ENCODE measurements around the gene MUC2.

The MUC2 gene

DNA sequence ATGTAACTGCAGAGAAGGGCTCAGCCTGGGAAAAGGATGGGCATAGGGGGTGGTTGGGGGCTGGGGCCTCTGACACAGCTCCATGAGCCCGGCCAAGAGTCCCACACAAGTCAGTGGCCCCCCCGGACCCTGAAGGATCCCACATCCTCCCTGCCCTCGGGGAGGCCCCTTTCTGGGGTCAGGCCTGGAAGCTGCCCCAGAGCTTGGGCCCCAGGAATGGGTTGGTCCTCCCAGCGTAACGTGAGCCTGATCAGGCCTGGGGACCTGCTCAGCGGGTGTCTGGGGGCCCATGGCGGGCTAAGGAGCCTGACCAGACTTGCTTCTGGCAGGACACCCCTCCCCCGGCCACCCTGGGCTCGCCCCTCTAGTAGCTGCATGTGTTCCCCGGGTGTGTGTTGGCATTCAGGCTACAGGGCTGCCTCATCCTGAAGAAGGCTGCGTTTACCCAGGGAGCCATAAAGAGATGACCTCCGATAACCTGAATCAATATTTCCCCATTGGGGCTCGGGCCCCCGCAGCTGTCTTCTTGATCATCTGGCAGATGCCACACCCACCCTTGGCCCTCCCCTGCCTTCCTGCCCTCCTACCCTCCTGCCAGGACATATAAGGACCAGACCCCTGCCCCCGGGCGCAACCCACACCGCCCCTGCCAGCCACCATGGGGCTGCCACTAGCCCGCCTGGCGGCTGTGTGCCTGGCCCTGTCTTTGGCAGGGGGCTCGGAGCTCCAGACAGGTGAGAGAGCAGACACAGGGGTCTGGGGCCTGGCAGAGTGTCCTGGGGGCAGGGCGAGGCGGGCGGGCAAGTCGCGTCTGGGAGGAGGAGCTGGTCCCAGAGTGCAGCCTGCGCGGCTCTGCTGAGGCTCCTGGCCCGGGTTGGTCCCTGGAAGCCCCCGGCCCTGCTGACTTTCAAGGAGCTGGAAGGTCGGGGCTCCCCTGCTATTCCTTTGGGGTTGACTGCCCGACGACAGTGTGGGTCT is at the start of gene MUC2:
TSS of gene MUC2 (plus strand) at position 631 of the 978 bp plus-strand sequence.
- no peak for DNase-seq

GRCh38 chr11:1025410-1026162 is 49.1 kb upstream of the MUC2 start:
- no peak for DNase-seq

- no peak for DNase-seq
Observed at GRCh38 chr11:1026163-1026450, 48.6 kb upstream of the MUC2 start.

DNA sequence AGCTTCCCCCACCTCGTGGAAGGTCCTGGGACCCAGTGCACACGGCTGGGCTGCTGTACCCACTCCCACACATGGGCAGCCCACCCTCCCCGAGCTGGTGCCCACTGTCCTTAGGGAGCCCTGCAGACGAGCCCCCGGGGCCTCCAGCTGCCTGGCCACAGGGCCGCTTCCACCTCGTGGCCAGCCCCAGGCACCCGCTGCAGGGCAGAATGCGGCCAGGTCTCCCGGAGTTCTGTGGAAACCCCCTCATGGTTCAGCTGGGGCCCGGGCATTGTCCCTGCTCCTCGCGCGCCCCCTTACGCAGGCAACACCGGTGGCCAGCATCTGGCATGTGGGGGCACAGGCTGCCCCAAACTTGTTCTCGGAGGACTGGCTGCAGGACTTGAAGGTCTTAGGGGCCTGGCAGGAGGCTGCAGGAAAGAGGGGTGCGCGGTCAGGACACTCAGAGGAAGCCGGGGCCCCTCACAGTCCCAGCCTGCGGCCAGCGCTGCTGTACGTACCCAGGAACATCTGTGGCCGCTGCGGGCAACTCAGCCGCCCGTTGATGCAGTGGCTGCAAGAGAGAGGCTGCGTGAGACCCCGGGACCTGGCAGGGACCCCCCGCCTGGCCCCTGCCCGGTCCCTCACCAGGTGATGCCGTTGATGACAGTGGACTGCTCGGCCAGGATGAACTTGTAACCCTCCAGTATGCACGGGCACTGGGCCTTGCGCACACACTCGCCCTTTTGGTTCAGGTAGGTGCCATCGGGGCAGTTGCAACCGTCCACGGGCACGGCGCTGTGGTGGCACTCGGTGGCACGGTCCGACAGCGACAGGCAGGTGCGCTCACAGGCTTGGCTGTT is 47.8 kb upstream of the MUC2 start:
- DNase-seq = no peak

DNA sequence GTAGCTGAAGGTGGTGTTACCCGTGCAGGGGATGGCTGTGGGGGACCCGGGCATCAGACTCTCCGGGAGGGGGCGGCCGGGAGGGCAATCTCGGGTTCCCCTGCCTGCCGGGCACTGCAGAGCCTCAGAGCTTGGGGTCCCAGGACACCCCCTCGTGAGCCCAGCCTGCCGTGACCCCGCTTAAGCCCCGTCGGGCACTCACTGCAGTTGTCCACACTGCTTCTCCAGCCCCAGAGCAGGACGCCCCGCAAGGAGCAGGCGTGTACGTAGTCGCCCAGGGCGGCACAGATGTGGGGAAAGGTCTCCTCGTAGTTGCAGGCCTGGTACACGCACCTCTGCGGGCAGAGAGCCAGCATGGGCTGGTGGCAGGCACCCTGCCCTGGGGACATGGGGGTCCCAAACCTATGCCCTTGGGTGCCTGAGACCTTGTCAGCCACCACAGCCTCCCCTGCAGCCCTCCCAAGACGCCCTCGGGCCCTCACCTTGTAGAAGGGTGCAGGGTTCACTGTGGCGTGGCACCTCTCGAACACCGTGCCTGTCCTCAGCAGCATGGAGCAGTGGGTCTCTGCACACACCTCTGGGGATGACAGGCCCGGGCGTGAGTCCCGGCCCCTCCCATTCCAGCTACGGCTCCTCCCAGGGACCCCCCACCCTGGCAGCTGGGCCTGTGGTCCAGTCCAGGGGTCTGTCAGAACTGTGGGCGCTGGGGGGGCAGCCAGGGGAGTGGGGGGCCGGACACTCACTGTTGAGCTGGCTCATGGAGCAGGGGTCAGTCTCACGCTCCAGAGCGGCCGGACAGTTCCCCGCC is 47.0 kb upstream of the MUC2 start:
- DNase-seq = no peak

DNA sequence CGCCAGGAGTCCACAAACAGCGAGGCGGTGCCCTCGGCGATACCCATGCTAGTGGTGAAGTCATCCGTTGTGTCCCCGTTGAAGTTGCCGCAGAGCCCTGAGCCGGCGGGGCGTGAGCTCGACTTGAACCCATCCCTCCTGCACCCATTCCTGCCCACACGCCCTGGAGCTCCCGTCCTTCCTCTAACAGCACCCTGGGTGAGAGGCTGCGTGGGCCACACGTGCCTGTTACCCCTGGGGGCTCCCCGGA is 46.5 kb upstream of the MUC2 start:
- no peak for DNase-seq

- DNase-seq = no peak
Observed at GRCh38 chr11:1028616-1029015, 46.1 kb upstream of the MUC2 start.

DNA sequence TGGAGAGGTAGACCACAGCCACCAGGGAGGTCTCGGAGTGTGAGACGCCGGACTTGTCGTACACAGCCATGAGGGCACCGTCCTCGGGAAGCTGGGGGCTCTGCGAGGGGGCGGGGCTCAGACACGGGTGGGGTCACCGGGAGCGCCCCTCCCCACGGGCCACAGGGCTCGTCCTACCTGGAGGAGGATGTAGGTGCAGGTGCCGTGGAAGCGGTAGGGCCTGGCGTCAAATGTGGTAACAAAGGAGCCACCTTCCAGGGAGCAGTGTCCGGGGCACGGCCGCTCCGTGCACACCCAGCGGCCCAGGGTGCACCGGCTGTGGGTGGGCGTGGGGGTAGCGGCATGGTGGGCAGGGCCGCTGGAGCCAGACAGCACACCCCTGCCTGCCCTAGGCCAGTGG is 45.6 kb upstream of the MUC2 start:
- no peak for DNase-seq

DNA sequence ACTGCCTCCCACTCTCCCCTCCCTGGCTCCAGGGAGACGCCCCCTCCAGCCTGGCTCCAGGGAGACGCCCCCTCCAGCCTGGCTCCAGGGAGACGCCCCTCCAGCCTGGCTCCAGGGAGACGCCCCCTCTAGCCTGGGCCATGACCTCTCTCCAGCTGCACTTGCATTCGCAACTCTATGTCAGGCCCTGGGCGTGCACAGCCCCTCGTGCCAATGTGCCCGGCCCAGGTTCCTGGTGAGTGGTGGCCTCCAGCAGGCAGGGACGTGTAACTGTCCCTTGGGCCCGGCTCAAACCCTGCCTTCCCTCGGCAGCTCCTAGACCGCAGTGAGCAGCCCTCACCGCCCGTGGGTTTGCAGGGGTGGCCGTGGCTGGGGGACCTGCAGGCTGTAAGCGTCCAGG is 45.0 kb upstream of the MUC2 start:
- DNase-seq = no peak

DNA sequence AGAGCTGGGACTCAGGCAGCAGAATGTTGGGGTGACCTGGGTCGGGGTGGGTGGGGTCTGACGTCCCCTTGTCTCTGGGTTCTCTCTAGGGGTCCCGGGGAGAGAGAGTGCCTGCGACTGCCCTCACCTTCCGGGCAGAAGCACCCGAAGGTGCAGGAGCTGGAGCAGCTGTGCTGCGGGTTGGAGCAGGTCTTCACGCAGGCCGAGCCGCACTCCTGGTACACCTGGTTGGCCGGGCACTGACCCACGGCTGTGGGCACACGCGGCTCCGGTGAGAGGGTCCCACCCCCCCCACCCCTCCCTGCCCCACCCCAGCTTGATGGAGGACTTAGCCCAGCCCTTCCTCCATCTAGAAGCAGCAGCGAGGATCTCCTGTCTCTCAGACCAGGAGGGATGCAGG is 44.6 kb upstream of the MUC2 start:
- no peak for DNase-seq

DNA sequence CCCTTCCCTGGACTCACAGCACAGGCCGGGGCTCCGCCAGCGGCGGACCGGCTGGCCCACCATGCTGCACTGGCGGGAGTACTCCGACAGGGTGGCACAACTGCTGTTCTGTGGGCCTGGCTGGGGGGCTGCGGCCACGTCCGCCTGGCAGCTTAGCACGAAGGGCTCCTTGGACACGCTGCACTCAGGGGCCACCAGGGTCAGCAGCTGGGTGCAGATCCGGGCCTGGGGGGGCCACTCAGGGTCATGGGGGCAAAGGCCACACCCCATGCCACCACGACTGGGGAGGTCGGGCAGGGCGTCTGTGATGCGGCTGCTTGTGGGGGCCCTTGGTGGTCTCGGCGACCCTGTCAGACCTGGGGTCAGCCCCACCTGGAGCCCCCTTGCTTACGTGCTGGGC is 44.1 kb upstream of the MUC2 start:
- no peak for DNase-seq

- DNase-seq = no peak
Observed at GRCh38 chr11:1031121-1031899, 43.4 kb upstream of the MUC2 start.

GRCh38 chr11:1032310-1032891 is 42.3 kb upstream of the MUC2 start:
- no peak for DNase-seq

GRCh38 chr11:1033016-1033798 is 41.5 kb upstream of the MUC2 start:
- DNase-seq = no peak

DNA sequence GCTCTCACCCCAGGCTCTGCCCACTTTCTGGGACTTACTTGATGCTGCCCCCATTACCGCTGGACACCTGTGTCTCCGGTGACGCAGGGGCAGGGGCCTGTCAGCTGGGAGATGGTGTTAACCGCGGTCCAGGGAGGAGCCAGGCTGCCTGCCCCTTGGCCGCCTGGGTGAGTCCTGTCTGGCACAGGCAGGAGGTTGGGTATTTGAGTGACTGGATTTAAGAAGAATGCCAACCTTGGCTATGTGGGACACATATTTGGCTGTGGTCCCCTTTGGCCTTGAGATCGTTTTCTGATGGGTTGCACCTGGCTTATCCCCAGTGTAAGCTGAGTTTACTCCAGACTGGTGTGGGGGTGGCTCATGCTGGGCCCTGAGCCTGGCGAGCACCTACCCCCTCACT is 40.7 kb upstream of the MUC2 start:
- DNase-seq = no peak

DNA sequence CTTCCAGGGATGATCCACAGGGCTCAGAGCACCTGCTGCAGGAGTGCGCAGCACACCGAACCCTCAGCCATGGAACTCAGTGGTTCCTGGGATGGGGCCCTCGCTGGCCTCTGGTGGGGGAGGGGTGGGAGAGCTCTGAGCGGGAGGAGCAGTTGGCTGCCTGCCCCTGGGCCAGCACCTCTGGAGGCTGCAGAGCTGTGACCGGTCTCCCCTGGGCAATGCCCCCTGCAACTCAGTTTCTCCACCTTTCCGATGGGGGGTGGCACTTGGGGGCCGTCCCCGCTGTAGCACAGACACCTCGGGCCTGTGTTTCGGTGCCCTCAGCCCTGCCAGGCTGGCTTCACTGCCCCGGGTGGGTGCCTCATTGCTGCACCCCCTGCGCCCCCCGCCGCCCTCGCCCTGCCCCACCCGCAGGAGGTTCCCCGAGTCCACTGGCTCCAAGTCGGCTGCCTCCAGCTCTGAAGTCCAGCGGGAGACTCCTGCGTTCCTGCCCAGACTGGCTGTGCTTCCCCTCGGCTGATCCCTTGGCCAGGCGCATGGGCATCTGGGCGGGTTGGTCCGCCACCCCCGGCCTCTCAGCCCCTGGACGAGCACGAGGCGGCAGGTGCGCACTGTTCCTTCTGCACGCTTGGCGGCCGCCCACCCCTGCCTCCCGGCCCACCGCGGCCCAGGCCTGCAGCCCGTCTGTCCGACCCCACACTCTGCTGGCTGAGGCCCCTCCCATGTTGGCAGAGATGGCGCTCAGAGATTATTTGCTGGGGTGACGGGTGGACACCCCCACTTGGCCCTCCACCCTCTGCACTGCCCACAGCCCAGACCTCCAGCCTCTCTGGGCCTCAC is 40.0 kb upstream of the MUC2 start:
- DNase-seq = no peak

- DNase-seq = no peak
Observed at GRCh38 chr11:1035577-1036283, 38.9 kb upstream of the MUC2 start.

DNA sequence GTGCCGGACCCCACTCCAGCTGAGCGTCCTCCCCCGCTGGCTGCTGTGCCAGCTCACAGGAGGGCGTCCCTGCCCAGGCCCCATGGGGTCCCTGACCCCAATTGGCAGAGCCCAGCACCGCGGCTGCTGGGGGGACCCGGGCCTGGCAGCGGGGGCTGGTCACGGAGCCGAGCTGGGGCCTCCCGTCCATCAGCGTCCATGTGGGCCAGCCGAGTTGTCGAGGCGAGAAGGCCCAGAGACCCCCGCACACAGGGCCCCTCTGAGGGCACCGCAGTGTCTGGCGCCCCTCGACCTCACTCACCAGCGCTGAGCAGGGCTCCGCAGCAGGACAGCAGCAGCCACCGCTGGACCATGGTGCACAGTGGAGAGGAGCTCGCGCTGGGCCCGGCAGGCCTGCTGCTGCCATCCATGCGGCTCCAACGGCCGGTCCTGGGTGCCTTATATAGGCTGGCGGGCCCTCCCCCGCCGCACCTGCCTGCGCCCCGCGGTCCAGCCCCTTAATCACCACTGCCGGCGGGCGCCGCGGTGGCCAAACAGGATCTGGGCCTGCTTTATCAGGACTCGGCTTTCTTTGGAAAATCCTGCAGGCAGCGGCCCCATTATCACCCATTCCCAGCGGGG is 38.3 kb upstream of the MUC2 start, which contains the start of gene MUC6:
TSS of gene MUC6 (minus strand) at position 416 of the 621 bp plus-strand sequence. CDS start at position 353, 63 bp downstream.
- DNase-seq = no peak

All from stimulated activated CD4-positive, alpha-beta T cell treated with anti-CD3 and anti-CD28 coated beads, Interleukin-15, amount 100 ng/mL, for 24 hours (primary cell).